ENCODE results near the gene WDTC1.

Gene WDTC1

GRCh38 chr1:27335506-27336422, 101.3 kb downstream of the WDTC1 start:
- no peak for DNase-seq (ENCODE audit: low read depth, low spot score)

GRCh38 chr1:27336756-27337155, 102.3 kb downstream of the WDTC1 start:
- no peak for DNase-seq (ENCODE audit: low read depth, low spot score)

GRCh38 chr1:27338751-27339150, 104.3 kb downstream of the WDTC1 start:
- DNase-seq (ENCODE audit: low read depth, low spot score) = no peak

- no peak for DNase-seq (ENCODE audit: low read depth, low spot score)
Measured at GRCh38 chr1:27339213-27339612, 104.8 kb downstream of the WDTC1 start.

GRCh38 chr1:27341525-27342252, 107.3 kb downstream of the WDTC1 start, which contains the start of gene SYTL1:
Gene SYTL1, plus strand, starts transcription at chr1:27342022. Its CDS starts 3,313 bp downstream, at chr1:27345335.
- DNase-seq (ENCODE audit: low read depth, low spot score) = no peak

GRCh38 chr1:27342391-27342777, 108.0 kb downstream of the WDTC1 start:
- no peak for DNase-seq (ENCODE audit: low read depth, low spot score)

- DNase-seq (ENCODE audit: low read depth, low spot score) = no peak
Measured at GRCh38 chr1:27342778-27343638, 108.6 kb downstream of the WDTC1 start.

GRCh38 chr1:27343639-27344025, 109.2 kb downstream of the WDTC1 start:
- DNase-seq (ENCODE audit: low read depth, low spot score) = no peak

- DNase-seq (ENCODE audit: low read depth, low spot score) = no peak
Measured at GRCh38 chr1:27345272-27345671, 110.8 kb downstream of the WDTC1 start.

- DNase-seq (ENCODE audit: low read depth, low spot score) = no peak
Measured at GRCh38 chr1:27346357-27346756, 111.9 kb downstream of the WDTC1 start.

- DNase-seq (ENCODE audit: low read depth, low spot score) = no peak
Measured at GRCh38 chr1:27346991-27347624, 112.7 kb downstream of the WDTC1 start.

- no peak for DNase-seq (ENCODE audit: low read depth, low spot score)
Measured at GRCh38 chr1:27348861-27349783, 114.7 kb downstream of the WDTC1 start.

GRCh38 chr1:27349784-27350662, 115.6 kb downstream of the WDTC1 start:
- DNase-seq (ENCODE audit: low read depth, low spot score) = no peak

GRCh38 chr1:27350663-27351540, 116.5 kb downstream of the WDTC1 start:
- no peak for DNase-seq (ENCODE audit: low read depth, low spot score)

GRCh38 chr1:27351541-27352107, 117.2 kb downstream of the WDTC1 start:
- no peak for DNase-seq (ENCODE audit: low read depth, low spot score)

- no peak for DNase-seq (ENCODE audit: low read depth, low spot score)
Measured at GRCh38 chr1:27353166-27353565, 118.7 kb downstream of the WDTC1 start.

- no peak for DNase-seq (ENCODE audit: low read depth, low spot score)
Measured at GRCh38 chr1:27353629-27354028, 119.2 kb downstream of the WDTC1 start.

- DNase-seq (ENCODE audit: low read depth, low spot score) = no peak
Measured at GRCh38 chr1:27355683-27356082, 121.3 kb downstream of the WDTC1 start.

Measured in smooth muscle cell of the brain vasculature (primary cell).